KMS-11 (cell line): ENCODE measurements around the gene ANAPC7.

Experiments
- H2AFZ ChIP-seq: fragments of 200-600 bp; sonication (generic); 2 replicates; pipeline ENCODE4 v1.6.1; 2016; ENCODE audit warnings: antibody characterized with exemption, mixed run types, low read depth
- H3K27ac ChIP-seq: fragments of 200-600 bp; sonication (generic); 2 replicates; pipeline ENCODE4 v1.6.1; 2016; ENCODE audit warnings: mild to moderate bottlenecking, mixed run types
- H3K27me3 ChIP-seq: fragments of 200-600 bp; sonication (generic); 2 replicates; pipeline ENCODE4 v1.6.1; 2017; ENCODE audit warnings: mild to moderate bottlenecking, low read depth, mixed run types, moderate library complexity; ENCODE audit not compliant: insufficient read depth
- H3K36me3 ChIP-seq: fragments of 200-600 bp; sonication (generic); 2 replicates; pipeline ENCODE4 v1.6.1; 2017; ENCODE audit warnings: mild to moderate bottlenecking, mixed run types; ENCODE audit not compliant: insufficient read depth
- H3K4me1 ChIP-seq: fragments of 200-600 bp; sonication (generic); 2 replicates; pipeline ENCODE4 v1.6.1; 2016; ENCODE audit warnings: mild to moderate bottlenecking, low read depth, mixed run types; ENCODE audit not compliant: poor library complexity, severe bottlenecking
- H3K4me2 ChIP-seq: fragments of 200-600 bp; sonication (generic); 2 replicates; pipeline ENCODE4 v1.7.0; 2016; ENCODE audit warnings: mild to moderate bottlenecking, mixed run types
- H3K4me3 ChIP-seq: fragments of 200-600 bp; sonication (generic); IDR thresholded peaks from 2 replicates; pipeline ENCODE4 v1.6.1; 2017; ENCODE audit warnings: low read depth, low read length, mixed read lengths; ENCODE audit not compliant: insufficient read depth
- H3K79me2 ChIP-seq: fragments of 200-600 bp; sonication (generic); 2 replicates; pipeline ENCODE4 v1.6.1; 2016; ENCODE audit warnings: low read depth, mixed run types; ENCODE audit not compliant: insufficient read depth
- H3K9ac ChIP-seq: fragments of 200-600 bp; sonication (generic); 2 replicates; pipeline ENCODE4 v1.6.1; 2016; ENCODE audit warnings: mild to moderate bottlenecking, mixed run types
- H4K20me1 ChIP-seq: fragments of 200-600 bp; sonication (generic); 2 replicates; pipeline ENCODE4 v1.6.1; 2016; ENCODE audit warnings: mild to moderate bottlenecking, mixed run types; ENCODE audit not compliant: insufficient read depth
- CTCF ChIP-seq: fragments of 200-600 bp; sonication (generic); conservative IDR thresholded peaks from 2 replicates; pipeline ENCODE4 v1.6.1; 2017; ENCODE audit warnings: low read depth, mild to moderate bottlenecking, antibody characterized with exemption, low read length, moderate library complexity, mixed read lengths

ANAPC7 gene

GRCh38 chr12:110339184-110339952, 64.1 kb downstream of the ANAPC7 start:
- H3K9ac ChIP-seq = no peak overlapping the region
- no peaks in the 10 kb centered on the region for H3K27me3 ChIP-seq
- TF ChIP-seq CTCF = no peak
- no peak overlapping the region for H3K4me3 ChIP-seq
- no peaks in the 10 kb centered on the region for H4K20me1 ChIP-seq
- H2AFZ ChIP-seq = no peak overlapping the region
- H3K79me2 ChIP-seq = no peaks in the 10 kb centered on the region
- no peak overlapping the region for H3K27ac ChIP-seq
- no peaks in the 10 kb centered on the region for H3K4me1 ChIP-seq
- H3K4me2 ChIP-seq = no peak overlapping the region
- H3K36me3 ChIP-seq = peaks cover 7% of the 10 kb centered on the region; the same call in 1 of the 2 replicates

GRCh38 chr12:110338754-110339153, 64.8 kb downstream of the ANAPC7 start:
- TF ChIP-seq CTCF = no peak
- Histone ChIP-seq H3K4me3 (no peak overlapping the region), H3K27me3 (no peaks in the 10 kb centered on the region), H3K36me3 (peaks cover 11% of the 10 kb centered on the region; the same call in 1 of the 2 replicates), H3K27ac (no peak overlapping the region), H3K4me2 (no peak overlapping the region), H2AFZ (no peak overlapping the region), H3K4me1 (no peaks in the 10 kb centered on the region), H3K79me2 (0 out of 2 replicates have a peak, but pooled peaks cover 5% of the 10 kb centered on the region), H4K20me1 (no peaks in the 10 kb centered on the region), H3K9ac (no peak overlapping the region)

GRCh38 chr12:110337912-110338710, 65.4 kb downstream of the ANAPC7 start:
- no peak overlapping the region for H3K9ac ChIP-seq
- no peak overlapping the region for H3K4me2 ChIP-seq
- no peak overlapping the region for H2AFZ ChIP-seq
- no peak overlapping the region for H3K4me3 ChIP-seq
- H3K27ac ChIP-seq = no peak overlapping the region
- H3K4me1 ChIP-seq = no peaks in the 10 kb centered on the region
- H3K79me2 ChIP-seq = 0 out of 2 replicates have a peak, but pooled peaks cover 6% of the 10 kb centered on the region
- peaks cover 11% of the 10 kb centered on the region; the same call in 1 of the 2 replicates for H3K36me3 ChIP-seq
- H4K20me1 ChIP-seq = no peaks in the 10 kb centered on the region
- H3K27me3 ChIP-seq = no peaks in the 10 kb centered on the region
- no peak for TF ChIP-seq CTCF

- H3K4me3 ChIP-seq = no peak overlapping the region
- H3K9ac ChIP-seq = no peak overlapping the region
- H3K36me3 ChIP-seq = peaks cover 8% of the 10 kb centered on the region; the same call in 1 of the 2 replicates
- H3K27ac ChIP-seq = no peak overlapping the region
- H3K4me1 ChIP-seq = no peaks in the 10 kb centered on the region
- H3K27me3 ChIP-seq = no peaks in the 10 kb centered on the region
- no peak overlapping the region for H3K4me2 ChIP-seq
- H2AFZ ChIP-seq = no peak overlapping the region
- H3K79me2 ChIP-seq = peaks cover 24% of the 10 kb centered on the region
- H4K20me1 ChIP-seq = no peaks in the 10 kb centered on the region; the same call in 1 of the 2 replicates
- no peak for TF ChIP-seq CTCF
Measured at GRCh38 chr12:110335481-110336045, 67.9 kb downstream of the ANAPC7 start.
